ENCODE measurements around the gene SIN3A. TPM values are rescaled to one million over a fixed set of nuclear protein-coding genes. Genes with fewer than 3 reads are reported as not detected.

The SIN3A gene
- total RNA-seq, 1 experiment from 2014 or later = 24.9 TPM

- POLR2A ChIA-PET (ENCODE audit: unreplicated experiment) = interaction anchor here (0.5 kb wide), 1 partner anchor 83 kb away, joined by 4 read pairs; no protein-coding TSS in a partner anchor
Observed at GRCh38 chr15:75348034-75348561, 103.4 kb downstream of the SIN3A start.

GRCh38 chr15:75347222-75348033, 104.1 kb downstream of the SIN3A start:
- ATAC-seq = peak; percentile 58
- no peaks in the 10 kb centered on the region for H3K9me3 ChIP-seq (ENCODE audit: low read length)
- H3F3A ChIP-seq (ENCODE audit: low read length, unreplicated experiment) = no peaks in the 10 kb centered on the region
- H3K4me1 ChIP-seq (ENCODE audit: insufficient read depth, low read length) = no peaks in the 10 kb centered on the region; the same call in 1 of the 2 replicates
- peak; percentile 32 for DNase-seq
- ChIA-PET CTCF (no interaction called here), POLR2A (ENCODE audit: unreplicated experiment) (interaction anchor here (0.5 kb wide), 1 partner anchor 84 kb away, joined by 4 read pairs; no protein-coding TSS in a partner anchor)
- no peaks in the 10 kb centered on the region for H3K9me2 ChIP-seq (replicated peaks; ENCODE audit: low read length)
- H4K20me1 ChIP-seq (ENCODE audit: low read length) = no peaks in the 10 kb centered on the region
- peak overlapping the region; percentile 34 for H3K9ac ChIP-seq (ENCODE audit: low read length)
- intact Hi-C loops (cut with micrococcal nuclease) = no loop called here
- no peak overlapping the region for H3K27ac ChIP-seq (ENCODE audit: low read length)
- peak overlapping the region; percentile 93 for H3K4me2 ChIP-seq (ENCODE audit: low read length)
- peak overlapping the region; percentile 88 for H2AFZ ChIP-seq (ENCODE audit: low read length)
- no peak for TF ChIP-seq CTCF (conservative IDR thresholded peaks at IDR 0.05; ENCODE audit: low read depth, low read length)
- no peak for TF ChIP-seq EZH2 (IDR thresholded peaks at IDR 0.05; ENCODE audit: low read length, unreplicated experiment)
- TF ChIP-seq EZH2phosphoT487 (IDR thresholded peaks at IDR 0.05; ENCODE audit: borderline replicate concordance, low read length) = no peak
- H3K4me3 ChIP-seq (ENCODE audit: low read length) = peak overlapping the region; percentile 77
- no peaks in the 10 kb centered on the region for H3K36me3 ChIP-seq (ENCODE audit: low read depth, low read length)
- H3K27me3 ChIP-seq (ENCODE audit: low read length) = no peaks in the 10 kb centered on the region
- TSS peak; percentile 8 for BruUV-seq (replicated peaks)
- no peaks in the 10 kb centered on the region for H3K79me2 ChIP-seq (ENCODE audit: low read length)

More at GRCh38 chr15:75348034-75348561, 103.4 kb downstream of the SIN3A start:
- Histone ChIP-seq H3K4me1 (ENCODE audit: insufficient read depth, low read length) (no peaks in the 10 kb centered on the region; the same call in 1 of the 2 replicates), H3K27ac (ENCODE audit: low read length) (no peak overlapping the region), H3K27me3 (ENCODE audit: low read length) (no peaks in the 10 kb centered on the region), H3K4me2 (ENCODE audit: low read length) (peak overlapping the region; percentile 93), H3F3A (ENCODE audit: low read length, unreplicated experiment) (no peaks in the 10 kb centered on the region), H3K9ac (ENCODE audit: low read length) (peak overlapping the region; percentile 34), H3K4me3 (ENCODE audit: low read length) (peak overlapping the region; percentile 77), H4K20me1 (ENCODE audit: low read length) (no peaks in the 10 kb centered on the region), H3K36me3 (ENCODE audit: low read depth, low read length) (no peaks in the 10 kb centered on the region), H2AFZ (ENCODE audit: low read length) (peak overlapping the region; percentile 88), H3K79me2 (ENCODE audit: low read length) (no peaks in the 10 kb centered on the region), H3K9me3 (ENCODE audit: low read length) (no peaks in the 10 kb centered on the region), H3K9me2 (replicated peaks; ENCODE audit: low read length) (no peaks in the 10 kb centered on the region)
- CTCF ChIA-PET = no interaction called here
- TF ChIP-seq EZH2 (IDR thresholded peaks at IDR 0.05; ENCODE audit: low read length, unreplicated experiment) (no peak), EZH2phosphoT487 (IDR thresholded peaks at IDR 0.05; ENCODE audit: borderline replicate concordance, low read length) (no peak), CTCF (conservative IDR thresholded peaks at IDR 0.05; ENCODE audit: low read depth, low read length) (no peak)
- no TSS peak for BruUV-seq (replicated peaks)
- DNase-seq = no peak
- intact Hi-C loops (cut with micrococcal nuclease) = no loop called here
- ATAC-seq = peak; percentile 29

Measured in PC-3 (cell line).